Kasumi-1 (cell line): ENCODE data around the gene OR10G2.
"Not testable (repeated sequence)": the region's sequence is repeated elsewhere in the genome, so short reads cannot be mapped to it uniquely, and the experiment has no call there.

Experiments used
- DNase-seq, 2 experiments: peaks; one replicate each; lab custom pipeline; 2025; lab: John Stamatoyannopoulos, UW

Gene OR10G2, protein sequence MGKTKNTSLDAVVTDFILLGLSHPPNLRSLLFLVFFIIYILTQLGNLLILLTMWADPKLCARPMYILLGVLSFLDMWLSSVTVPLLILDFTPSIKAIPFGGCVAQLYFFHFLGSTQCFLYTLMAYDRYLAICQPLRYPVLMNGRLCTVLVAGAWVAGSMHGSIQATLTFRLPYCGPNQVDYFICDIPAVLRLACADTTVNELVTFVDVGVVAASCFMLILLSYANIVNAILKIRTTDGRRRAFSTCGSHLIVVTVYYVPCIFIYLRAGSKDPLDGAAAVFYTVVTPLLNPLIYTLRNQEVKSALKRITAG

DNA sequence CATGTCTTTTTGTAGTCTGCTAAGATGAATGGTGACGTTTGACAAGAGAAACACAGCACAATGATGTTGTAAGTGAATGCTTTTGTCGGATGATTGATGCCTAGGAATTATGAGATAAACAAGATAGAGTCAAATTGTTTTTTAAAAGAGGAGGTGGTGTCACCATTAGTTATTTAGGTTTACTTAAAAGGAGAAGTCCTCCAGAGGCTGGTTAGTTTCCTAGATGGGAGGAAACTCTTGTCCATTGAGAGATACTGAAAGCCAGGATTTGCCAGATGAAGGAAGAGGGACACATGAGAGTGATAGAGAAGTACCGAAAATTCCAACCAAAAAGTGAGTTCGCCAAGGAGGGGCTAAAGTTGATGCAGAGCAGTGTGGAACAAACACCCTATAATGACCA lies at the start of gene OR10G2:
Gene OR10G2, minus strand, starts transcription at position 101 of the 400 bp plus-strand sequence. Its CDS starts 98 bp downstream, at position 3.
- DNase-seq = no peak

DNA sequence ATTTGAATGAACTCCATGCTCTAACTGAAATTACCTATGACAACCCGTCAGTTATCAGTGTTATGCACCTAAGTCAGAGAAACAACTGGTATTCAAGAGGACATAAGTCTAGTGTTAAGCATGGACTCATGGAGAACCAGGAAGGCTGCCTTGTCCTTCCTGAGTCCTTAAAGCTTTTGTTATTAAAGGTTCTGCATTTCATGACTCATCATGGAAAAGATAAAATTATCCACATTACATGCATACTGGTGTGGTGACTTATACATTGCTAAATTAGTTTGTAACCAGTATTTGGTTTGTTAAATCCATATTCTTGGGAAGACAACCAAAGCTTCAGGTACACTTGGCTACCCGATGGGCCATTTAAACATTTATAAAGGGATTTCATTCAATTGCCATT lies 45.3 kb upstream of the OR10G2 start:
- DNase-seq = no peak

DNA sequence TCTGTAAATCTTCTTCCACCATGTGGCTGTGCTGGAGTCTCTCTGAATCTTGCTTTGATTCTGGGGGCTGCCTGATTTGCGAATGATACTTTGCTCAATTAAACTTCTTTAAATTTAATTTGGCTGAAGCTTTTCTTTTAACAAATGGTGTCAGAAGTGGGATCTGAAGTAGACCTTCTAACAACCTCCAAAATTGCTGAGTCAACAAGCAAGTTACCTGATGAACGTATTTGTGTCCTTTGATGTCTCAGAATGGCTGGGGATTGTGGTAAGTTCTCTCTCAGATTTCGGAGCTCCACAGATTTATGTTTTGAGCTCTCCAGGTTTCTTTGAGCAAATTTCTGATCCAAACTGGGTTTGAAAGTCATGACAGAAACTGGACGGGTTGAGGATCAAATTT lies 40.8 kb upstream of the OR10G2 start:
- DNase-seq = no peak

DNA sequence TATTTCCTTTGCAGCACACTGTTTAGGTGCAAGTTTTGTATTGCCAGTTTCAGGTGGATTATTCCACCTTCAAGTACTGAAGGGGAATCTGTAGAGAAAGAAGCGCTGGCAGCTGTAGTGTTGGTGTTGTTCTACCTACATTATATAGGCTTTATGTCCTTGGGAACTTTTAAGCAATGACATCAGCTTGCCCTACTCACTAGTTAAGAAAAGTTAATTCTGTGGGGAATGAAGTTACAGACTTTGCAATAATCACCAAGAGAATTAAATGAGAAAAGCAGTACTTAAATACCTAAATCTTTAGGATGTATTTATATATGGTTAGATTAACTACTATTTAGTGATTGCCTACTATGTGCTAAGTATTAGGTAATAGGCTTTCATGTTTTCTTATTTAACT lies 39.0 kb upstream of the OR10G2 start, which contains the start of gene OR4E1:
Gene OR4E1, minus strand, starts transcription at position 101 of the 400 bp plus-strand sequence. CDS start 2,883 bp downstream, outside the sequence.
- DNase-seq = no peak

DNA sequence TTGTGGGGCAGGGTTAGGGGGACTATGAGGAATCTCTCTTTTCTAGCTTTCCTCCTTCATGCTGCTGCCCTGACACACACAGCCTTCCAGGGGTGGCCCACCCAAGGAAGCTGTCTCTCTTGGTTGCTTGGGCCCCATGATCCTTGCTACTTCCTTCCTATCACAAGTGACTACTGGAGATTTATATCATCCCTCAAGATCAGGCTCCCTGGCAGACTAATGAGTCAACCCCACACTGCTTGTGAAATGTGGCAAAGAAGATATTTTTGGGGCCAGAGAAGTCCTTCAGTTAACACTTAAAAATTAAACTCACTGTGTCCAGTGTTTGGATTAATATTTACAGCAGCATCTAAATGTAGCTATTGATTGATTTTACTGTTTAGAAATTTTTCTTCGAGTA lies 37.4 kb upstream of the OR10G2 start:
- DNase-seq = no peak

DNA sequence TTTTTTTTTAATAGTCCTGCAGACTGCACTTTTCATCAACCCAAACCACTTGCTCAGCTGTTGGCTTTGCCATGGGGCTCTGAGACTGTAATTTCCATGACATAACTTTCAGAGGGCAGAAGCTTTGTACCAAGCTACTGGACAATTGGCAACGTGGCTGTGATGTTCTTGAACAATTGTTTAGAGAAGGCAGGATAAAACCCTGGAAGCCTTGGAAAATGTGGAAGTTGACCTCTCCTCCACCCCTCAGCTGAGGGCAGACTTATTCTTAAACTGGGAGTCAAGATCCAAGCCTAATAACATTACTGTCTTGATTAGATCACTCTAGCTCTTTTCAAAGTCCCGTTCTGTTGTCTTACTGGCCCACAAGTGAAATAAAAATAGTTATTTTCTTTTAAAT lies 36.6 kb upstream of the OR10G2 start:
- no peak for DNase-seq

DNA sequence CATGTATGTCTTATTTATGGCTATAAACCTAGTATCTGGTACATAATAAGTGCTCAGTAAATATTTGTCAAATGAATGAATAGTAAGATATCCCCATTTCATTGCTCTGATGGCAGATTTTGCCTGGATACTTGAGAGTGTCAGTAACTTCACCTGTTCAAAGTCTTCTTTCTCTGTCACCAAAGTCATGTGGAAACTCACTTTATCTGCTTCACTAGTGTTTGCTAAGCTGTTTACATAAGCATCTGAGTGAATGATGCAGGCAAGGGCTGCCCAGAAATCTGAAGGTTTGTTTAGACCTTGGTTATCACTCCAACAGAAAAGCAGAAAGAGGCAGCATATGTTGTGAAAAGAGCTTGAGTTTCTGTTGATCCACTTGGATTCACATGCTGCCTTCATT lies 34.5 kb upstream of the OR10G2 start:
- DNase-seq = no peak

DNA sequence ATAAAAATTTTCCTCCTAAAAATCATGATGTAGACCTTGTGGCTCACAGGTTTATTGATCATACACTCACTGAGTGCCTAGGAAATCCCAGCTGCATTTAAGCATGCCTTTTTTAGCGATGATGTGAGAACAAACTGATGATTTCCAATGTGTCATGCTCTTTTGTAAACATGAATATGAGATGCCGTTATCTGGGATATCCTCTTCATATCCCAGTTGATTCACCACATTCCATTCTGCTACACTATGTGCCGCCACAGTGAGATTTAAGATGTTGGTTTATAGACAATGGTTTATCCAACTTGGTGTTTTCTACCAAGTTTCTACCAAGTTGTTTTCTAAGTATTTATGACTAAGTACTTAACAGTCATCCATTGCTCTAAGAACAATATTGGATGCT lies 33.6 kb upstream of the OR10G2 start:
- no peak for DNase-seq

DNA sequence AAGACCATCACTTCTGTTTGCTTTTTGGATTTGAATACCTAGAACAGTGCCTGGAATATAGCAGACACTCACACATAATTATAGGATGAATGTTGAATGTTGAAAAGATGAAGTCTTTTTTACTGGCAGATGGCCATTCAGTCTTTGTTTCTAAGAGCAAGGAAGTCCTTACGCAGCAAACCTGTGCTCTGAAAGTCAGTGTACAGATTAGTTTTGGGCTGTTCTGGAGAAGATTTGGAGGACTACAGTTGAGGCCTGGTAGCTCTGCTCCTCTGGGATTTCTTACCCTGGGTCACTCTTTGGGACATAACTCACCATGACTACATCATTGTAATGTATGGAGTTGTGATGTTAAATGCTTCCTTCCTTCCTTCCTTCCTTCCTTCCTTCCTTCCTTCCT lies 22.2 kb upstream of the OR10G2 start:
- no peak for DNase-seq

DNA sequence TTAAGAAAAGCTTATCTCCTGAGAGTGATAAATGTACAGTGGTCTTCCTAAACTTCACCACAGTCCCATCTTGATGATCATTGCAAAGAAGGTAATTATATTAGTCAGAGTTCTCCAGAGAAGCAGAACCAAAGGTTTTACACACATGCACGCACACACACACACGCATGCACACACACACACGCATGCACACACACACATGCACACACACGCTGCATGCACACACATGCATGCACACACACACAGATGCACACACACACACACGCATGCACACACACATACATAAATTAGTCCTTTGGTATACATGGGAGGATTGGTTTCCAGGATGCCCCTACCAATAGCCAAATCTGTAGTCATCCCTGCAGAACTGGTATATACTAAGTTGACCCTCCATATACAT lies 19.5 kb upstream of the OR10G2 start:
- DNase-seq = no peak

DNA sequence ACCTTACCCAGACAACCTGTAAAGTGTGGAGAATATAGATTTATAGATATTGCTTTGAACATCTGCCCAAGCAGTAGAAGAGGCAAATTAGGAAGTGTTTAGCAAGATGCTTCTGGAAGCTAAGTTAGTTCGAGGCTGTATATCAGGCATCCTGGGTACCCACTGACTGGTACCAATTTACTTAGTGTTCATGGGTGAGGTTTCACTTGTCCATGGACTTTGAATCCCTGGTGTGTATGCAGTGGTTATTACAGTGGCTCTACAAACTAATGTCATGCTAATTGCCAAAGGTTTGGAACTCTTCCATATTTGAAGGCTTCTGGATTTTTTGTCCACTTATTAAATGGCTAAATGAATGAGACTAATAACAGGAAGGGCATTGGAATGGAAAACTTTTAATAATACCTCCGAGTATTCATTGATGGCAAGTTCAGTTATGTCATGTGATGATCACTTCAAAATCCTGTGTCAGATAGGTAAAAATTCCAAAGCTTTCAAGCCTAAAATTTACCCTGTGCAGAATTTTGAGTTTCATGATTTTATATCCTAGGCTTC lies 18.7 kb upstream of the OR10G2 start, which contains the start of gene OR4E2:
Gene OR4E2, plus strand, starts transcription at position 505 of the 555 bp plus-strand sequence. CDS start 11,248 bp downstream, outside the sequence.
- DNase-seq = no peak

DNA sequence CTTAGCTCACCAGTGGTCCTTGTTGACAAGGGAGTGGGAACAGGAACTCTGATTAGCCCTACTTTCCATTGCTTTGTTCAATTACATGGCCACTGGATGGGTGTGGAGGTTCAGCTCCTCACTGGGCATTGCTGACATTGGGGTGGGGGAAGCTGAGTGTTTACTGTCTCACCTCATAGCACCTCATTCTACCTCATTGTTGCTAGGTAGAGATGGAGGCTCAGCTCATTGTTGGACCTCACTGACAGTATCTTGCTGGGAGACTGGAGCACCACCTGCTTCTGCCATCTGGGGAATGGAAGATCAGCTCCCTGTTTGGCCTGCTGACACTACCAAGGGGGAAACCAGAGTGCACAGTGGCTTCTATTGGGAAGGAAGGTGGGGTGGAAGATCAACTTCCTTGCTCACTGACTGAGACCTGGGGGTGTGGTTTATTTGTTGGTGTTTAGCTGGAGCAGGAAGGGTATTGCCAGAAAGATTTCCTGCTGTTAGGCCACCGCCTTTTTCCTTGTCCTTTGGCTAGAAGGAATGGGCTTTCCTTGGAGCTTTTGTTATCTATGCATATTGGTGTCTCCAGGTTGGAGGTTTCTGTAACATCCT lies 17.6 kb upstream of the OR10G2 start:
- DNase-seq = no peak

DNA sequence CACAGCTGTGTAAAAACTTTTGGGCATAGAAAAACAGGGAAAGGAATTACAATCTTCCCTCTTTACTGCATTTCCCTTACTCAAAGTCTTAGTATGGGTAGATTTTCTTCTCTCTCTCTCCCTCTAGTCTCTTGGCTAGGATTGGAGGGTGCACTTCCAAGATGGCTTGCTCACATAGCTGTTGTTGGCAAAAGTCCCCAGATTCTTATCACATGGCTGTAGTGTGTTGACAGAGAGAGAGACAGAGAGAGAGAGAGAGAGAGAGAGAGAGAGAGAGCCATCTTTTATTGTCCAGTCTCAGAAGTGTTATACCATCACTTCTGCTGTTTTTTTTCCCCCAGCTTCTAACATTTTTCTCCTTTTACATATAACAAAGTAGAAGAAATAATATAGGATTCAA lies 12.6 kb upstream of the OR10G2 start:
- DNase-seq = no peak

DNA sequence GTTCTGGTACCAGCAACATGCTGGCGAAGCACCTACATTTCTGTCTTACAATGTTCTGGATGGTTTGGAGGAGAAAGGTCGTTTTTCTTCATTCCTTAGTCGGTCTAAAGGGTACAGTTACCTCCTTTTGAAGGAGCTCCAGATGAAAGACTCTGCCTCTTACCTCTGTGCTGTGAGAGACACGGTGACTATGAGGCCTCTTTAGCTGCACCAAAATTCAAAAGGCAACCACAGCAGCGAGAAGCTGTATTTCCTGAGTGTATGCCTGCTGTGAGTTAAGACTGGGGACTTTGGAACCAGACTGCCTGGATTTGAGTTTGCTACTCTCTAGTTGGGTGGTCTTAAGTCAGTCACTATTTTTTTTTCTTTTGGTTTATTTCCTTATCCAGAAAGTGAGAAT lies 8.7 kb upstream of the OR10G2 start:
- DNase-seq = no peak

DNA sequence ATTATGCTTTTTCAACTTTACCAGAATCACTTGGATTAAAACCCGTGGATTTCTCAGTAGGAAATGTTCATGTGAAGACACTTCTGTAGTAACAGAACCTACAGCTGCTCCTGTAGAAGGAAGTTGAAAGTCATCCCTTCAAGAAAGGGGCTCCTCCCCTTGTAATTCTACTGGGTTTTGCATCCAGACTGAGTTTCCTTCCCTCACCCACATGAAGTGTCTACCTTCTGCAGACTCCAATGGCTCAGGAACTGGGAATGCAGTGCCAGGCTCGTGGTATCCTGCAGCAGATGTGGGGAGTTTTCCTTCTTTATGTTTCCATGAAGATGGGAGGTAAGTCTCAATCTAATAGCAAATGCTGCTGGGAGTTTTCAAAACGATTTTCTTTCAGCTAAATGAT lies 7.9 kb upstream of the OR10G2 start:
- DNase-seq = no peak

DNA sequence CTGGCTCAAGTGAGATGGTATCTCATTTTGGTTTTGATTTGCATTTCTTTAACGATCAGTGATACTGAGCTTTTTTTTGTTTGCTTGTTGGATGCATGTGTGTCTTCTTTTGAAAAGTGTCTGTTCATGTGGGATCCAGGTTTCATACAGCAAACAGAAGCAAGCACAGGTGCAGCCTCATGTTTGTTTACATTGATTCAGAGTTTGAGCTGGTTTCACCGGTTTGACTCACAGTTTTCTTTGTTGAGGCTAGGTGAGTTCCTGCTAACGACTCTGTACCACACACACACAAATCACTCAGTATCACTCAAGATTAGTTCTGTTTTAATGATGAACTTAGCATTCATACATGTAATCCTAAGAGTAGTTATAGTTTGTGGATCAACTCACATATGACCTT lies 3.7 kb downstream of the OR10G2 start:
- DNase-seq = no peak

DNA sequence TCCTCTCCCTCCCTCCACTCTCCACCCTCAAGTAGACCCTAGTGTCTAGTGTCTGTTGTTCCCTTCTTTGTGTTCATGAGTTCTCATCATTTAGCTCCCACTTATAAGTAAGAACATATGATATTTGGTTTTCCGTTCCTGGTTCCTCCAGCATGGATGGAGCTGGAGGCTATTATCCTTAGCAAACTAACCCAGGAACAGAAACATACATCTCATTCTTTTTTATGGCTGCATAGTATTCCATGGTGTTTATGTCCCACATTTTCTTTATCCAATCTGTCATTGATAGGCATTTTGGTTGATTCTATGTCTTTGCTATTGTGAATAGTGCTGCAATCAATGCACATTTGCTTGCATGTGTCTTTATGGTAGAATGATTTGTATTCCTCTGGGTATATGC lies 4.2 kb downstream of the OR10G2 start:
- DNase-seq = not testable (repeated sequence)

DNA sequence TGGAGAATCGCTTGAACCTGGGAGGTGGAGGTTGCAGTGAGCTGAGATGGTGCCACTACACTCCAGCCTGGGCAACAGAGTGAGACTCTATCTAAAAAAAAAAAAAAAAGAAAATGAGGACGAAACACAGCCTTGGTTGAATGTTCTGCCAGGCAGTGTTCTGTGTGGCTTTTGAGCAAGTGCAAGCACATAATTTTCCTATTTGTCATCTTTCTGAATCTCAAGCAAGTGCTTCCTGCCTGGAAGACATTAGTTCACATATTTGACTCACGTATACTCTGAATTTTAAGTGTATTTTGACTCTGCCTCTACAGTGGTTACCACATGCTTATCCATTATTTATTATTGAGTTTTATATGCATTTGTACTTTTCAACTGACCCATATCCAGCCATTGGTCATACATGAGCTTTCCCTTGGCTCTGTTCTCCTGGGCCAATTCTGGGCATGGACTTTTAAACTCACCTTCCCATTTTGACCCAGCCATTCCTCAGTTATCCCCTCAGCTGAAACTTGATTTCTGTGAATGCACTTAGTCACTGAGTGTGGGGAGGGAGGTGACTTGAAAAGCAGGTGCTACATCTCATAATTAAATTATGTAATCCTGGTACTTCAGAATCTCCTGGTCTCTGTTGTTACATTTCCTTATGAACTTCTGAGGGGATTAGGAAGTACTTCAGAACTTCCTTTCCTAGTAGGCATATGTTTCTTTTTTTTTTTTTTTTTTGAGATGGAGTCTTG lies 8.1 kb downstream of the OR10G2 start:
- no peak for DNase-seq

DNA sequence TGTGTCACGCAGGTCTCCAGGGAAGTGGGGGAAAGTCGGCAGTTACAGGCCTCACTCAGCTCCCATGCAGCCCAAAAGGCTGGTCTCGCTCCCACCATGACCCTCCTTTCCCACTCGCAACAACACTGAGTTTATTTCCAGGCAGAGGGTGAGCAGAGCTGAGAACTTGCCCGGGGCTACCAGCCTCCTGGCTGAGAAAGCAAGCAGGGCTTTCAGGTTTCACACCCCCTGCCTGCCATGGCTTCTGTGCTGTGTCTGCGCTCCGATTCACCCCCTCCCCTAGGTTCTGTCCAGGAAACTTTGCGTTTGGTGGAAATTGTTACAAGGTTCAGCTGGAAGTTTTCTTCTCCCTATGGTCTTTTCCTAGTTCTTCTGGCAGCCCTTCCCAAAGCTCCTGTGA lies 17.1 kb downstream of the OR10G2 start:
- DNase-seq = no peak

DNA sequence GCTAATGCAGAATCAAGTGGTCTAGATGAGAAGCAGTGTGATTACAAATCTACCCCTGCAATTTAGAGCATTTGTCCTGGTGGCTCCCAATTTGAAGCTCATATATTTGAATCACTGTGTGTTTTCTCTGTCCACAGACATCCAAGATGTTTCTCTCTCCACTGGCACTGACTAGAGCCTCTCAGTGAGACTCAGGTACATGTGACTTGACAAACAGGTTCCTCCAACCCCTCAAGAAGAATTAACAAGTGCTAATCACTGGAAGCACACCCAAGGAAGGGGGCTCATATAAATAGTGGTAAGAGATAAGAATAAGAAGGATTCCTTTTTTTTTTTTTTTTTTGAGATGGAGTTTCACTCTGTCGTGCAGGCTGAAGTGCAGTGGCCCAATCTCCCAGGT lies 20.5 kb downstream of the OR10G2 start:
- DNase-seq = no peak

DNA sequence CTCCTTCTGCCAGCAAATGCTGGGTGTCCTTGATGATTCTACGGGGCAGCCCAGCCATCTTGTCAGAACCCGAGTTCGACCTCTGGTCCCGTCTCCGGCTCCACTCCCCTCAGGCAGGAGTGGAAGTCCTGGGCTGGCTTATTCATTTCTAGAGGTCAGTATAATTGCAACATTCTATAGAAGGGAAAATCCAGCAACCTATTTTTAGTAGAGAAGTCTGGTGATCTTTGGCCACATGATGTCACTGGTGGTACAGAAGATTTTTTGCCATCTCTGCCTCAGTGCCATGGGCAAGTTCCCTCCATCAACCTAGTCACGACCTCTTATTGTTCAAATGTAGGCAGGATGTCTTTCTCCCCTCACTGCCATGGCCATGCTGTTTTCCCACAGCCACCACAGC lies 22.4 kb downstream of the OR10G2 start:
- no peak for DNase-seq

DNA sequence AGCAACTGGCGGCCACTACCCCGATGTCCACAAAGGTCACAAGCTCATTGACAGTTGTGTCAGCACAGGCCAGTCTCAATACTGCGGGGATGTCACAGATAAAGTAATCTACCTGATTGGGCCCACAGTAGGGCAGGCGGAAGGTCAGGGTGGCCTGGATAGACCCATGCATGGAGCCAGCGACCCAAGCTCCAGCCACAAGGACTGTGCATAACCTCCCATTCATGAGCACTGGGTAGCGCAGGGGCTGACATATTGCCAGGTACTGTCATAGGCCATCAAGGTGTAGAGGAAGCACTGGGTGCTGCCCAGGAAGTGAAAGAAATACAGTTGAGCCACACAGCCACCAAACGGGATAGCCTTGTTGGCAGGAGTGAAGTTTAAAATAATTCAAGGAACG lies 32.6 kb downstream of the OR10G2 start:
- DNase-seq = not testable (repeated sequence)

DNA sequence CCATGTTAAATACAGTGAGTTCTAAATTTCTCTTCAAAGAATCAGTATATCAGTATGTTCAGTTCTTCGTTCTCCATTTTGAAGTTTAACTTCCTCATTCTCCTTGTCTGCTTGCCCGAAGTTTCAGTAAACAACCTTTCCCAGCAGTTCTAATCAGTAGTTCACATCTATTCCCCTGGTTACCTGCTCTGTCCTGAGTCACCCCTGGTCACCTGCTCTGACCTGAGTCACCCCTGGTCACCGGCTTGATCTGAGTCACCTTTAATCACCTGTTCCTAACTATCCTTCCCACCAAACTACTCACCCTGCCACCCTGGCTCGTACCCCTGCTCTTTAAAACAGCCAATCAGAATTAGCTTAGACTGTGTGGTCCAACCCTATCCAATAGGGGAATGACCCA lies 45.4 kb downstream of the OR10G2 start:
- DNase-seq = no peak
